PC-9 (cell line): ENCODE measurements around the gene PAM.

Source experiments
- EZH2 ChIP-seq: fragments of 200-600 bp; sonication (generic); IDR thresholded peaks from 2 replicates; pipeline ENCODE4 v1.8.0; 2017; ENCODE audit warnings: antibody characterized with exemption, low read depth
- TF ChIP-seq, protein P1 (sequence below): fragments of 200-600 bp; sonication (generic); conservative IDR thresholded peaks from 2 replicates; pipeline ENCODE4 v1.6.1; 2017; ENCODE audit warnings: mixed run types, antibody characterized with exemption, mild to moderate bottlenecking, moderate library complexity

DNA sequence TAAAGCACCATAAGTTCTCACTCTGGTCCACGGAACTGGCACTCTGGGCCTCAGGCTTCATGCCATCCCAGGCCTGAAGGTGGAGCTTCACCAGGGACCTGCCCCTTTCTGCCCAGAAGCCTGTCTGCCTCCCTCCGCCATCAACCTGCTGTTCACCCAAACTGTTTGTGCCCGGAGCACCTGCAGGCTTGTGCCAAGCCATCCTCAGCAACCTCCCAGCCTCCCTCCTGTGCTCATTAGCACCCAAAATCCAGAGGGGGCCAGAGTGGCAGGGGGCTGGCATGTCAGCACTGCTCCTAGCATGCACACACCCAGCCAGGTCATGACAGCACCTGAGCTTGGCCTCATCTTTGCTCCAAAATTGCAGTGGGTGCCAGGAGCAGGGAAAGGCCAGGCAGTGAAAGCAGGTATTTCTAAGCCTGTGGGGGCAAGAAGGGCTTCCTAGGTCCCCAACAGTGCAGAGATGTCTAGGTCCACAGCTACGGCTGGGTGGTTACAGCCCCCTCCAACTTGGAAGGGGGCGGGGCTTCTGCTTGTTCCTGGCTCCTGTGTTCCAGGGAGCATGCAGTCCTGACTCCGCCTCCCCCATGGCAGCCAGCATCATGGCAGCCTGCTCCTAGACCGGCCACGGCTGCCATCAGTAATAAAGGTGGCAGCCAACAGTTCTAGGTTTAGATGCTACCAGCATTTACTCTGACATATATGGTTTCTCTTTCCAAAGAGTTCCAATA is 279.7 kb downstream of the PAM start:
- TF ChIP-seq, protein P1, sequence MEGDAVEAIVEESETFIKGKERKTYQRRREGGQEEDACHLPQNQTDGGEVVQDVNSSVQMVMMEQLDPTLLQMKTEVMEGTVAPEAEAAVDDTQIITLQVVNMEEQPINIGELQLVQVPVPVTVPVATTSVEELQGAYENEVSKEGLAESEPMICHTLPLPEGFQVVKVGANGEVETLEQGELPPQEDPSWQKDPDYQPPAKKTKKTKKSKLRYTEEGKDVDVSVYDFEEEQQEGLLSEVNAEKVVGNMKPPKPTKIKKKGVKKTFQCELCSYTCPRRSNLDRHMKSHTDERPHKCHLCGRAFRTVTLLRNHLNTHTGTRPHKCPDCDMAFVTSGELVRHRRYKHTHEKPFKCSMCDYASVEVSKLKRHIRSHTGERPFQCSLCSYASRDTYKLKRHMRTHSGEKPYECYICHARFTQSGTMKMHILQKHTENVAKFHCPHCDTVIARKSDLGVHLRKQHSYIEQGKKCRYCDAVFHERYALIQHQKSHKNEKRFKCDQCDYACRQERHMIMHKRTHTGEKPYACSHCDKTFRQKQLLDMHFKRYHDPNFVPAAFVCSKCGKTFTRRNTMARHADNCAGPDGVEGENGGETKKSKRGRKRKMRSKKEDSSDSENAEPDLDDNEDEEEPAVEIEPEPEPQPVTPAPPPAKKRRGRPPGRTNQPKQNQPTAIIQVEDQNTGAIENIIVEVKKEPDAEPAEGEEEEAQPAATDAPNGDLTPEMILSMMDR, result no peak
- TF ChIP-seq EZH2, result no peak
